Measurements from ENCODE around the gene RAD51.

DNA sequence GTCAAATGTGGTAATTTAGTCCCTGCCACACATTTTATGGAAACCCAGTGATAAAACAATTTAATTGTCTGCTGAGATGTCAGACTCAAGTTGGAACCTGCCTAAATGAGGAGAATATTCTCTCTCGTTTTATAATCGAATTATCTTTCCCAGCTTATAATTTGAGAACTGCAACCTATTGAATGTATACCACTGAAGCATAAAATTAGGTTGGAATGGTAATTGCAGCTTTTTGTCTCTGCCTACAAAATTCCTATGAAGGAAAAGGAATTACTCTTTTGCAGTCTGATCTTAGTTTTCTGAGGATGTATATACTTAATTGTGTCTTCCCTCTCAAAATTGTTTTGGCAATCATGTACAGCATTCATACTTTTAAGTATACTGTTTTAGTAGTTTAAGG lies 28.9 kb downstream of the RAD51 start:
- TF ChIP-seq, protein P1, sequence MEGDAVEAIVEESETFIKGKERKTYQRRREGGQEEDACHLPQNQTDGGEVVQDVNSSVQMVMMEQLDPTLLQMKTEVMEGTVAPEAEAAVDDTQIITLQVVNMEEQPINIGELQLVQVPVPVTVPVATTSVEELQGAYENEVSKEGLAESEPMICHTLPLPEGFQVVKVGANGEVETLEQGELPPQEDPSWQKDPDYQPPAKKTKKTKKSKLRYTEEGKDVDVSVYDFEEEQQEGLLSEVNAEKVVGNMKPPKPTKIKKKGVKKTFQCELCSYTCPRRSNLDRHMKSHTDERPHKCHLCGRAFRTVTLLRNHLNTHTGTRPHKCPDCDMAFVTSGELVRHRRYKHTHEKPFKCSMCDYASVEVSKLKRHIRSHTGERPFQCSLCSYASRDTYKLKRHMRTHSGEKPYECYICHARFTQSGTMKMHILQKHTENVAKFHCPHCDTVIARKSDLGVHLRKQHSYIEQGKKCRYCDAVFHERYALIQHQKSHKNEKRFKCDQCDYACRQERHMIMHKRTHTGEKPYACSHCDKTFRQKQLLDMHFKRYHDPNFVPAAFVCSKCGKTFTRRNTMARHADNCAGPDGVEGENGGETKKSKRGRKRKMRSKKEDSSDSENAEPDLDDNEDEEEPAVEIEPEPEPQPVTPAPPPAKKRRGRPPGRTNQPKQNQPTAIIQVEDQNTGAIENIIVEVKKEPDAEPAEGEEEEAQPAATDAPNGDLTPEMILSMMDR (IDR thresholded peaks at IDR 0.05), result no peak
- TF ChIP-seq POLR2A (IDR thresholded peaks at IDR 0.05), result no peak
